HUES64 (cell line): ENCODE measurements around the gene USP48.
"Not testable (repeated sequence)": the region's sequence is repeated elsewhere in the genome, so short reads cannot be mapped to it uniquely, and the experiment has no call there.

Source experiments
- H3K27ac ChIP-seq: 2 replicates; pipeline ENCODE4 v1.7.0; 2013; ENCODE audit warnings: low read depth, low read length, inconsistent platforms
- H3K27me3 ChIP-seq: 2 replicates; pipeline ENCODE4 v1.6.1; 2013; ENCODE audit warnings: mild to moderate bottlenecking, low read length; ENCODE audit not compliant: insufficient read depth
- H3K36me3 ChIP-seq: 2 replicates; pipeline ENCODE4 v1.6.1; 2013; ENCODE audit warnings: mild to moderate bottlenecking, low read length; ENCODE audit not compliant: insufficient read depth
- H3K4me1 ChIP-seq: 2 replicates; pipeline ENCODE4 v1.6.1; 2013; ENCODE audit warnings: mild to moderate bottlenecking, low read length, moderate library complexity; ENCODE audit not compliant: insufficient read depth
- H3K4me3 ChIP-seq: 2 replicates; pipeline ENCODE4 v1.5.1; 2013; ENCODE audit warnings: mild to moderate bottlenecking, low read length, moderate library complexity
- H3K9ac ChIP-seq: 2 replicates; pipeline ENCODE4 v1.6.1; 2013; ENCODE audit warnings: mild to moderate bottlenecking, low read depth, low read length
- H3K9me3 ChIP-seq: 2 replicates; pipeline ENCODE4 v1.6.1; 2013; ENCODE audit warnings: low read depth, low read length; ENCODE audit not compliant: insufficient read depth
- WGBS: fragments of 150-250, 120-280 bp; methylation state at CpG from one replicate; pipeline ENCODE4 v1.1.7; 2013; ENCODE audit warnings: missing lambda C conversion rate; 5-methylcytosine and 5-hydroxymethylcytosine counted together

Gene USP48

GRCh38 chr1:21639594-21640041, 143.3 kb downstream of the USP48 start:
- peaks cover 7% of the 10 kb centered on the region; the same call in 1 of the 2 replicates for H3K4me1 ChIP-seq
- 43% methylated on average over 24 of the region's 24 CpGs for WGBS
- no peaks in the 10 kb centered on the region for H3K27me3 ChIP-seq
- H3K9ac ChIP-seq = no peak overlapping the region
- H3K27ac ChIP-seq = no peak overlapping the region
- H3K4me3 ChIP-seq = no peak overlapping the region
- H3K9me3 ChIP-seq = no peaks in the 10 kb centered on the region
- H3K36me3 ChIP-seq = no peaks in the 10 kb centered on the region

- WGBS = 44% methylated on average over 10 of the region's 10 CpGs
- peaks cover 7% of the 10 kb centered on the region; the same call in 1 of the 2 replicates for H3K4me1 ChIP-seq
- H3K27me3 ChIP-seq = no peaks in the 10 kb centered on the region
- H3K9ac ChIP-seq = peak overlapping the region; percentile 58; the same call in 1 of the 2 replicates
- 0 out of 2 replicates have a peak overlapping the region, but pooled peaks have one; percentile 6 for H3K27ac ChIP-seq
- H3K9me3 ChIP-seq = no peaks in the 10 kb centered on the region
- no peak overlapping the region for H3K4me3 ChIP-seq
- no peaks in the 10 kb centered on the region for H3K36me3 ChIP-seq
Measured at GRCh38 chr1:21638531-21639341, 144.2 kb downstream of the USP48 start.

GRCh38 chr1:21637514-21637913, 145.4 kb downstream of the USP48 start:
- Histone ChIP-seq H3K4me1 (peaks cover 7% of the 10 kb centered on the region; the same call in 1 of the 2 replicates), H3K4me3 (no peak overlapping the region), H3K36me3 (no peaks in the 10 kb centered on the region), H3K9ac (no peak overlapping the region), H3K27me3 (no peaks in the 10 kb centered on the region), H3K27ac (no peak overlapping the region), H3K9me3 (no peaks in the 10 kb centered on the region)
- whole genome bisulfite sequencing = 97% methylated on average over 3 of the region's 6 CpGs

- no peak overlapping the region for H3K4me3 ChIP-seq
- no peak overlapping the region for H3K9ac ChIP-seq
- no peaks in the 10 kb centered on the region for H3K36me3 ChIP-seq
- 98% methylated on average over 2 of the region's 2 CpGs for WGBS
- H3K27me3 ChIP-seq = no peaks in the 10 kb centered on the region
- H3K4me1 ChIP-seq = peaks cover 13% of the 10 kb centered on the region
- no peaks in the 10 kb centered on the region for H3K9me3 ChIP-seq
- no peak overlapping the region for H3K27ac ChIP-seq
Measured at GRCh38 chr1:21636029-21636428, 146.9 kb downstream of the USP48 start.

GRCh38 chr1:21634806-21635535, 148.0 kb downstream of the USP48 start:
- 71% methylated on average over 11 of the region's 12 CpGs for WGBS
- Histone ChIP-seq H3K36me3 (no peaks in the 10 kb centered on the region), H3K9ac (no peak overlapping the region), H3K27ac (0 out of 2 replicates have a peak overlapping the region, but pooled peaks have one; percentile 10), H3K27me3 (no peaks in the 10 kb centered on the region), H3K9me3 (no peaks in the 10 kb centered on the region), H3K4me1 (peaks cover 11% of the 10 kb centered on the region), H3K4me3 (no peak overlapping the region)

- Histone ChIP-seq H3K9me3 (no peaks in the 10 kb centered on the region), H3K27ac (no peak overlapping the region), H3K4me3 (no peak overlapping the region), H3K4me1 (peaks cover 15% of the 10 kb centered on the region), H3K36me3 (no peaks in the 10 kb centered on the region), H3K9ac (no peak overlapping the region), H3K27me3 (no peaks in the 10 kb centered on the region)
- WGBS = 92% methylated on average over 18 of the region's 18 CpGs
Measured at GRCh38 chr1:21633992-21634805, 148.8 kb downstream of the USP48 start.

GRCh38 chr1:21633141-21633755, 149.7 kb downstream of the USP48 start:
- Histone ChIP-seq H3K27me3 (no peaks in the 10 kb centered on the region), H3K4me3 (no peak overlapping the region), H3K9ac (no peak overlapping the region), H3K4me1 (peaks cover 17% of the 10 kb centered on the region), H3K27ac (no peak overlapping the region), H3K9me3 (no peaks in the 10 kb centered on the region), H3K36me3 (no peaks in the 10 kb centered on the region)
- WGBS = 88% methylated on average over 7 of the region's 7 CpGs

GRCh38 chr1:21631944-21632887, 150.7 kb downstream of the USP48 start:
- Histone ChIP-seq H3K4me3 (no peak overlapping the region), H3K36me3 (no peaks in the 10 kb centered on the region), H3K9ac (no peak overlapping the region), H3K9me3 (no peaks in the 10 kb centered on the region), H3K4me1 (peaks cover 17% of the 10 kb centered on the region), H3K27me3 (no peaks in the 10 kb centered on the region), H3K27ac (no peak overlapping the region)
- 67% methylated on average over 19 of the region's 19 CpGs for WGBS

GRCh38 chr1:21631590-21631943, 151.4 kb downstream of the USP48 start:
- H3K27me3 ChIP-seq, H3K9me3 ChIP-seq, H3K4me3 ChIP-seq, H3K36me3 ChIP-seq, H3K27ac ChIP-seq, H3K9ac ChIP-seq: not testable (repeated sequence)
- peaks cover 17% of the 10 kb centered on the region for H3K4me1 ChIP-seq
- WGBS = 94% methylated on average over 8 of the region's 8 CpGs
